HepG2 (cell line): Measurements from ENCODE around the gene CENATAC. TPM values are rescaled to one million over a fixed set of nuclear protein-coding genes. Genes with fewer than 3 reads are reported as not detected.

Source experiments
- ATF6 ChIP-seq: sonication (generic); formaldehyde crosslinking; conservative IDR thresholded peaks from 2 replicates; pipeline ENCODE4 v1.4.0; 2020; ENCODE audit warnings: missing genetic modification reagents
- CHD4 ChIP-seq: fragments of 200-600 bp; sonication (generic); IDR thresholded peaks from 2 replicates; pipeline ENCODE4 v1.7.0; 2017; ENCODE audit warnings: mild to moderate bottlenecking, low read length, borderline replicate concordance
- DNMT1 ChIP-seq: sonication (generic); formaldehyde crosslinking; IDR thresholded peaks from 2 replicates; pipeline ENCODE4 v1.5.1; 2020; ENCODE audit warnings: mild to moderate bottlenecking, missing genetic modification reagents
- HHEX ChIP-seq: IDR thresholded peaks from 2 replicates; pipeline ENCODE4 v1.6.1; 2016; ENCODE audit warnings: control low read depth
- HNF4A ChIP-seq: sonication (generic); formaldehyde crosslinking; IDR thresholded peaks from 2 replicates; pipeline ENCODE4 v1.4.0; 2020; ENCODE audit warnings: missing genetic modification reagents
- HNRNPUL1 ChIP-seq: fragments of 200-400 bp; formaldehyde crosslinking; IDR thresholded peaks from 2 replicates; pipeline ENCODE4 v1.6.1; 2017; ENCODE audit warnings: low read depth, mild to moderate bottlenecking, low read length, moderate library complexity
- JDP2 ChIP-seq: sonication (generic); formaldehyde crosslinking; IDR thresholded peaks from 2 replicates; pipeline ENCODE4 v1.8.1; 2022; ENCODE audit warnings: missing genetic modification reagents, borderline replicate concordance
- KDM3A ChIP-seq: IDR thresholded peaks from 2 replicates; pipeline ENCODE4 v1.6.1; 2018; ENCODE audit warnings: low read depth, missing compliant biosample characterization
- KLF13 ChIP-seq: sonication (generic); formaldehyde crosslinking; IDR thresholded peaks from 2 replicates; pipeline ENCODE4 v1.4.0; 2020; ENCODE audit warnings: mild to moderate bottlenecking, missing genetic modification reagents
- MAFF ChIP-seq: IDR thresholded peaks from 2 replicates; pipeline ENCODE4 v1.6.1; 2011; ENCODE audit warnings: low read depth, low read length, improper control_type of control experiment
- NFE2L2 ChIP-seq: fragments of 150-350 bp; IDR thresholded peaks from 2 replicates; pipeline ENCODE4 v1.6.1; 2014; ENCODE audit warnings: low read length
- PHF21A ChIP-seq: sonication (generic); formaldehyde crosslinking; IDR thresholded peaks from 2 replicates; pipeline ENCODE4 v1.5.0; 2020; ENCODE audit warnings: mild to moderate bottlenecking, missing genetic modification reagents
- PHF8 ChIP-seq: sonication (generic); formaldehyde crosslinking; IDR thresholded peaks from 2 replicates; pipeline ENCODE4 v1.5.0; 2020; ENCODE audit warnings: missing genetic modification reagents
- POLR2A ChIP-seq, 2 experiments: IDR thresholded peaks; 2 replicates each; pipeline ENCODE4 v1.6.1; 2011; ENCODE audit warnings: low read depth in 2 of 2, low read length in 2 of 2, mild to moderate bottlenecking in 1 of 2, moderate library complexity in 1 of 2; ENCODE audit not compliant: insufficient read depth in 1 of 2
- SMARCE1 ChIP-seq: fragments of 450-650 bp; IDR thresholded peaks from 2 replicates; pipeline ENCODE4 v1.6.1; 2017; ENCODE audit warnings: borderline replicate concordance
- STAT6 ChIP-seq: sonication (generic); formaldehyde crosslinking; IDR thresholded peaks from 2 replicates; pipeline ENCODE4 v1.4.0; 2020; ENCODE audit warnings: missing genetic modification reagents, mild to moderate bottlenecking, borderline replicate concordance
- THYN1 ChIP-seq: sonication (generic); formaldehyde crosslinking; IDR thresholded peaks from 2 replicates; pipeline ENCODE4 v1.8.1; 2023; ENCODE audit warnings: low read depth, mild to moderate bottlenecking, moderate library complexity, missing genetic modification reagents, borderline replicate concordance
- WIZ ChIP-seq: sonication (generic); formaldehyde crosslinking; IDR thresholded peaks from 2 replicates; pipeline ENCODE4 v1.5.1; 2020; ENCODE audit warnings: mild to moderate bottlenecking, missing genetic modification reagents
- ZBTB7B ChIP-seq: sonication (generic); formaldehyde crosslinking; IDR thresholded peaks from 2 replicates; pipeline ENCODE4 v1.4.0; 2020; ENCODE audit warnings: missing genetic modification reagents
- ZFYVE20 ChIP-seq: sonication (generic); formaldehyde crosslinking; IDR thresholded peaks from 2 replicates; pipeline ENCODE4 v1.8.0; 2023; ENCODE audit warnings: low read depth, mild to moderate bottlenecking, moderate library complexity, missing genetic modification reagents, borderline replicate concordance
- ZNF180 ChIP-seq: sonication (generic); formaldehyde crosslinking; IDR thresholded peaks from 2 replicates; pipeline ENCODE4 v1.4.0; 2020; ENCODE audit warnings: low read depth, missing genetic modification reagents, borderline replicate concordance
- ZNF367 ChIP-seq: sonication (generic); formaldehyde crosslinking; IDR thresholded peaks from 2 replicates; pipeline ENCODE4 v1.4.0; 2020; ENCODE audit warnings: missing genetic modification reagents, borderline replicate concordance
- ZNF704 ChIP-seq: sonication (generic); formaldehyde crosslinking; IDR thresholded peaks from 2 replicates; pipeline ENCODE4 v1.8.1; 2023; ENCODE audit warnings: mild to moderate bottlenecking, inconsistent platforms, moderate library complexity, missing genetic modification reagents, borderline replicate concordance
- ZSCAN30 ChIP-seq: sonication (generic); formaldehyde crosslinking; IDR thresholded peaks from 2 replicates; pipeline ENCODE4 v1.5.0; 2020; ENCODE audit warnings: mild to moderate bottlenecking, missing genetic modification reagents
- polyA plus RNA-seq, 8 experiments: library from polyadenylated mRNA; depleted of rRNA in 3 of 8; stranded (reverse) in 7 of 8; unstranded in 1 of 8; fragments of >200 nt; fragmentation: Illumina TruSeq in 4 of 8; extraction: Trizol in 4 of 8; gene quantifications; 2 replicates each; pipeline versions ENCODE4 v1.2.1 to v1.2.3, GENCODE V29; 2011 to 2016; ENCODE audit warnings: low read depth in 4 of 8, missing spikeins in 1 of 8, mixed read lengths in 1 of 8; ENCODE audit not compliant: insufficient read depth in 1 of 8
- total RNA-seq, 5 experiments: library from RNA; depleted of rRNA; stranded (reverse); fragments of >200 nt; fragmentation: Illumina TruSeq; extraction: Trizol; gene quantifications; 2 replicates each; pipeline ENCODE4 v1.2.3, GENCODE V29; 2016; ENCODE audit warnings: low read depth in 1 of 5

Gene CENATAC
- total and polyA plus RNA-seq, 2 of the 13 experiments (the other 11 are each of a cell fraction or from before 2014, with no cell fraction given), result 21.7 to 25.0 TPM

GRCh38 chr11:119029340-119030028 lies 31.5 kb downstream of the CENATAC start (continued):
- TF ChIP-seq ATF6 (CRISPR knock-in tag) (no peak), PHF8 (CRISPR knock-in tag) (no peak; the same call in 1 of the 2 replicates), STAT6 (CRISPR knock-in tag) (no peak), ZBTB7B (CRISPR knock-in tag) (no peak), HNRNPUL1 (no peak), HHEX (CRISPR knock-in tag) (no peak), ZFYVE20 (CRISPR knock-in tag) (no peak), KDM3A (no peak), DNMT1 (CRISPR knock-in tag) (no peak), ZNF367 (CRISPR knock-in tag) (no peak), THYN1 (CRISPR knock-in tag) (no peak), CHD4 (no peak), KLF13 (CRISPR knock-in tag) (no peak), JDP2 (CRISPR knock-in tag) (no peak), SMARCE1 (no peak), HNF4A (CRISPR knock-in tag) (no peak; the same call in 1 of the 2 replicates), MAFF (peak; percentile 96), NFE2L2 (no peak), ZSCAN30 (CRISPR knock-in tag) (no peak), PHF21A (peak; percentile 66), WIZ (CRISPR knock-in tag) (no peak), POLR2A (IDR thresholded peaks at IDR 0.05; ENCODE audit: insufficient read depth in 1 of 2, low read depth in 2 of 2, low read length in 2 of 2) (peak; percentile 77 to 94), ZNF180 (CRISPR knock-in tag) (no peak), ZNF704 (CRISPR knock-in tag) (no peak)
